Measurements from ENCODE around the gene CD151.
A peak's percentile ranks its signal among the peaks of the same experiment; 100 is the strongest.

The CD151 gene

DNA sequence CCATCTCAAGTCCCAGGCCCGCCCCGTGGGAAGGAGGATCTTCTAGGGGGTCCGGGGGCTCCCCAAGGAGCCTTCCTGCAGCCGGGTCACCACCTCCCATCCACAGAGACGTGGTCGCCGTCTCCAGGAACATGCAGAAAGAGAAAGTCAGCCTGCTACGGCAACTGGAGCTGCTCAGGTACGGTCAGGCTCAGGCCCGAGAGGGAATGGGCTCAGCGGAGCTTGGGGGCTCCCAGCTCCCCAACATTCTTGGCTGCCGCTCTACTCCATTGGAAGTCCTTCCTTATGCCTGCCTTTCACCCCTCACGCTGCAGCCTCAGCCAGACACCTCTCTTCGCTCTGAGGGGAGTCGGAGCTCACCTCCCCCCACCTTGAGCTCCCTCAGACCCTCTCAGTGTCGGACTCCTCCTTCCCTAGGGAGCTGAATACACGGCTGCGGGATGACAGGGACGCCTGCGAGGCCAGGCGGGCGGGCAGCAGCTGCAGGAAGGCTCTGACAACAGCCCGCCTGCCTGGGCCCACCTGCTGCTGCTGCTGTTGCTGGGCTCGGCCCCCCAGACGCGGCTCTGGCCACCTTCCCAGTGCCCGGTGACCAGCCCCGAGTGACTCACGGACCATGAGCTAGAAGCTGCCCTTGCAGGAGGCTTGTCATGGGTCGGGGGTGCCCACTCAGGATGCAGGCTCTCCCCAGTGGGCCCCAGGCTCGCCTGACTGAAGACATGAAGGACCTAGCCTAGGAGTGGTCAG lies 1.5 kb upstream of the CD151 start:
- Histone ChIP-seq H3K4me3 (ENCODE audit: insufficient read length, low read depth) (peak overlapping the region; percentile 62), H3K9ac (ENCODE audit: insufficient read length, low read depth) (peak overlapping the region; percentile 88), H3K27me3 (ENCODE audit: insufficient read depth, insufficient read length) (peaks cover 57% of the 10 kb centered on the region)

DNA sequence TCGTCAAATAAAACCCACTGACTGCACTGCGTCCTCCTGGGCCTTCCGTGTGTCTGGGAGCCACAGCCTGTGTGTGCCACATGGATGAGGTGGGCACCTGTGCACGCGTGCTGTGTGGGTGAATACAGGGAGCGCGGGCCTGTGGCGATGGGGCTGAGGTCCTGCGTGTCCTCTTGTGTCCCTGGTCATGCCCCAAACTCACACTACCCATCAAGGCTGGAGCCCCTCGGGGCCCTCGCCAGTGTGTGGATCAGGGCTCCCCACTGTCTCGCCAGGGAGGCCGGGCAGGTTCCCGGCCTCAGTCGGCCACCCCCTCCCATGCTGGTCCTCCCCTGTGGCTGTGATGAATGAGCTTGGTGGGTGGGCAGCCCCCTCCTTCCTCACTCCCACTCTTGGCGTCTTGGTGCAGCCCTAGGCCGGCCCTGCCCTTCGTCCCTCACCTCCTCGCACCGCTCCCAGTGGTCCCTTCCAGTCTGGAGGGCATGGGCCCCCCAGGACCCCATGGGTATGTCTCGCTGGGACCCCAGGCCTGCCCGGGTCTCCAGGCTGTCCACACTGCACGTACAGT lies 707 bp upstream of the CD151 start:
- H3K4me3 ChIP-seq (ENCODE audit: insufficient read length, low read depth): peak overlapping the region; percentile 62
- no peak for DNase-seq (ENCODE audit: low read depth, low spot score)
- H3K9me3 ChIP-seq (ENCODE audit: insufficient read depth, low read length): no peaks in the 10 kb centered on the region
- TF ChIP-seq YY1 (IDR thresholded peaks at IDR 0.05; ENCODE audit: insufficient read depth, insufficient read length) (no peak), SUZ12 (IDR thresholded peaks at IDR 0.05; ENCODE audit: extremely low read depth, insufficient read depth, insufficient read length) (no peak), ZNF274 (IDR thresholded peaks at IDR 0.05; ENCODE audit: low read depth, low read length) (no peak)
- peak overlapping the region; percentile 88 for H3K9ac ChIP-seq (ENCODE audit: insufficient read length, low read depth)
- H3K4me1 ChIP-seq (ENCODE audit: insufficient read depth, insufficient read length): peaks cover 39% of the 10 kb centered on the region
- H3K36me3 ChIP-seq (ENCODE audit: insufficient read depth, insufficient read length, low read length): peaks cover 22% of the 10 kb centered on the region
- H3K27me3 ChIP-seq (ENCODE audit: insufficient read depth, insufficient read length): peaks cover 49% of the 10 kb centered on the region

More for the DNA sequence above, 1.5 kb upstream of the CD151 start:
- DNase-seq (ENCODE audit: low read depth, low spot score): no peak
- H3K4me1 ChIP-seq (ENCODE audit: insufficient read depth, insufficient read length): peaks cover 39% of the 10 kb centered on the region
- TF ChIP-seq YY1 (IDR thresholded peaks at IDR 0.05; ENCODE audit: insufficient read depth, insufficient read length): no peak
- TF ChIP-seq SUZ12 (IDR thresholded peaks at IDR 0.05; ENCODE audit: extremely low read depth, insufficient read depth, insufficient read length): no peak
- TF ChIP-seq ZNF274 (IDR thresholded peaks at IDR 0.05; ENCODE audit: low read depth, low read length): no peak
- H3K9me3 ChIP-seq (ENCODE audit: insufficient read depth, low read length): no peaks in the 10 kb centered on the region
- H3K36me3 ChIP-seq (ENCODE audit: insufficient read depth, insufficient read length, low read length): peaks cover 15% of the 10 kb centered on the region

DNA sequence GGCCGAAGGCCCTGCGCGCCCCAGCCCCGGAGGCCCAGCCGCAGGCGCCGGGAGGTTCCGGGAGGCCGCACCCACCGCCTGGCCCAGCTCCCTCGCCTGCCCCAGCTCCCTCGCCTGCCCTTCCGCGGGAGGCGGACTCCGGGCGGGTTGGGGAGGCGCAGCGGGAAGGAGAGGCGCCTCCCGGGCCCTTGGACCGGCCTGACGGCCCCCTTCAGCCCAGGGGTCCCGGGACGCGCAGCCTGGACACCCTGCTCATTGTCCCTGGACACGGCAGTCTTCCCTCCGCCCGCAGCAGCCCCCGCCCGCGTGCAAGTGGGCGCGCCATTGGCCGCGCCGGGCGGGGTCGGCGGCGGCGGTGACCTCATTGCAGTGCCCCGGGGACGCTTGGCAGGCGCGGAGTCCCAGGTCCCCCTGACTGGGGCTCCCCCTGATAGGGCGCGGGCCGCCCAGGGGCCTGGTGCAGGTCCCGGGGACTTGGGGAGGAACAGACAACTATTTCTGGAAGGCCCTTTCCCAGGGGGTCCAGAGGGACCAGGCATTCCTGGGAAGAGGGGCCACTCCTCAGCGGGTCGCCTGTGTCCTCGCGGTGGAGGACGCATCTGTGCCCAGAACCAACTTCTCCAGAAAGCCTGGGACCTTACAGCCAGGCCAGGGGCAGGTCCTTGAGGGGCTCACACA lies 501 bp downstream of the CD151 start:
- Histone ChIP-seq H3K4me1 (ENCODE audit: insufficient read depth, insufficient read length) (peaks cover 40% of the 10 kb centered on the region), H3K36me3 (ENCODE audit: insufficient read depth, insufficient read length, low read length) (peaks cover 35% of the 10 kb centered on the region), H3K9ac (ENCODE audit: insufficient read length, low read depth) (peak overlapping the region; percentile 83), H3K27me3 (ENCODE audit: insufficient read depth, insufficient read length) (peaks cover 37% of the 10 kb centered on the region), H3K9me3 (ENCODE audit: insufficient read depth, low read length) (no peaks in the 10 kb centered on the region), H3K4me3 (ENCODE audit: insufficient read length, low read depth) (peak overlapping the region; percentile 54)
- DNase-seq (ENCODE audit: low read depth, low spot score): no peak
- TF ChIP-seq SUZ12 (IDR thresholded peaks at IDR 0.05; ENCODE audit: extremely low read depth, insufficient read depth, insufficient read length) (no peak), YY1 (IDR thresholded peaks at IDR 0.05; ENCODE audit: insufficient read depth, insufficient read length) (no peak), ZNF274 (IDR thresholded peaks at IDR 0.05; ENCODE audit: low read depth, low read length) (no peak)

DNA sequence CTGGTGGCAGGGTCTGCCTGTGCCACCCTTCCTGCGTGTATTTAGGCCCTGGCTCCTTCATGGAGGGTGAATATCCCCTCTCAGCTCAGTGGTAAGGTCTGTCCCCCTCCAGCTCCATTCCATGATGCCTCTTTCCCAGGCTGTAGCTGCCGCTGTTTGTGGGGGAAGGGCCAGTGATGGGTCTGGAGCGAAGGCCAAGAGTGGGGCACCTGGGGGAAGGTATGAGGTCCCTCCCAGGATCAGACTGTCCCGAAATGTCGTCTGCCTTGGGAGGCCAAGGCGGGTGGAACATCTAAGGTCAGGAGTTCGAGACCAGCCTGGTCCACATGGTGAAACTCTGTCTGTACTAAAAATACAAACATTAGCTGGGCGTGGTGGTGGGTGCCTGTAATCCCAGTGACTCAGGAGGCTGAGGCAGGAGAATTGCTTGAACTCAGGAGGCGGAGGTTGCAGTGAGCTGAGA lies 1.1 kb downstream of the CD151 start:
- Histone ChIP-seq H3K4me1 (ENCODE audit: insufficient read depth, insufficient read length) (peaks cover 40% of the 10 kb centered on the region), H3K9ac (ENCODE audit: insufficient read length, low read depth) (no peak overlapping the region)

DNA sequence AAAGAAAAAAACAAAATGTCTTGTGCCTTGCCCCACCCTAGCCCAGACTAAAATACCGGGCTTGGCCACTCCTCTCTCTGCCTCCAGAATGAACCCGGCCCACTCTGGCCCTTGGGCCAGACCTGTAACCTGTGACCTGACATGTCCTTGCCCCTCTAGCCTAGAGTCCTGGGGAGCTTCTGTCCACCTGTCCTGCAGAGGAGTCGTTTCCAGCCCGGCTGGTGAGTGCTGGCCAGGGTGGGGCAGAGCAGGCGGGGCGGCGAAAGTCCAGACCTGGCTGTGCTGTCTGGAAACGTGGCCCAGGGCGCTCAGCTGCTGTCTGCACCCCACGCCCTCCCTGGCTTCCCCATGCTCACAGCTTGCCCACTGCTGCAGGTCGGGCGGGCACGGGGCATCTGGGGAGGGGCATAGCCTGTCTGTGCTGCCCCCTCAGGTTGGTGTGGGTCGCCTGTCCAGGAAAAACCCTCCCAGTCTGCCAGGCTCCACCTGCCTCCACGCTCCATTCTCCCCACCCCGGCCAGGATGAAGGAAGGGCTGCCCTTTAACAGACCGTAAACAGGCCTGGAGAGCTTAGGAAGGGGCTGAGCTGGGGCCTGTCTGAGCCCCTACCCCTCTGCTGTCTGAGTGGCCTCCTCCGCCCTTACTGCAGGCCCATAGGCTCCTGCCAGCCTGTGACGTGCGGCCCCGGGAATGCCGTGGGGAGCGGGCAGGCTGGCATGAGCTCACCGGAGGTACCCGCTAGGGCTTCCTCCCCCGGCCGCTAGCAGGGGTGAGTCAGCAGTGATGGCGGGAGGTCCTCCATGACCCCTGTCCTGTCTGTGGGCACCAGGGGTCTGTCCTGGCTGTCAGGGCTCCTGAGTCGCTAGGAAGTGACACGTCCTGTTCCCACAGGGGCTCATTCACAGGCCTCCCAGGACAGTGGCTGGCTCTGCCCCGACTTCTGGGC lies 1.9 kb downstream of the CD151 start:
- peaks cover 48% of the 10 kb centered on the region for H3K36me3 ChIP-seq (ENCODE audit: insufficient read depth, insufficient read length, low read length)
- no peak overlapping the region for H3K4me3 ChIP-seq (ENCODE audit: insufficient read length, low read depth)
- peak overlapping the region; percentile 66 for H3K9ac ChIP-seq (ENCODE audit: insufficient read length, low read depth)
- H3K27me3 ChIP-seq (ENCODE audit: insufficient read depth, insufficient read length): peaks cover 24% of the 10 kb centered on the region
- no peaks in the 10 kb centered on the region for H3K9me3 ChIP-seq (ENCODE audit: insufficient read depth, low read length)
- no peak for TF ChIP-seq SUZ12 (IDR thresholded peaks at IDR 0.05; ENCODE audit: extremely low read depth, insufficient read depth, insufficient read length)
- peaks cover 40% of the 10 kb centered on the region for H3K4me1 ChIP-seq (ENCODE audit: insufficient read depth, insufficient read length)
- DNase-seq (ENCODE audit: low read depth, low spot score): no peak

More for the DNA sequence above, 1.1 kb downstream of the CD151 start:
- H3K36me3 ChIP-seq (ENCODE audit: insufficient read depth, insufficient read length, low read length): peaks cover 41% of the 10 kb centered on the region
- no peak for DNase-seq (ENCODE audit: low read depth, low spot score)
- H3K9me3 ChIP-seq (ENCODE audit: insufficient read depth, low read length): no peaks in the 10 kb centered on the region
- TF ChIP-seq YY1 (IDR thresholded peaks at IDR 0.05; ENCODE audit: insufficient read depth, insufficient read length): no peak
- no peak for TF ChIP-seq ZNF274 (IDR thresholded peaks at IDR 0.05; ENCODE audit: low read depth, low read length)
- TF ChIP-seq SUZ12 (IDR thresholded peaks at IDR 0.05; ENCODE audit: extremely low read depth, insufficient read depth, insufficient read length): no peak
- H3K27me3 ChIP-seq (ENCODE audit: insufficient read depth, insufficient read length): peaks cover 31% of the 10 kb centered on the region
- H3K4me3 ChIP-seq (ENCODE audit: insufficient read length, low read depth): peak overlapping the region; percentile 54

DNA sequence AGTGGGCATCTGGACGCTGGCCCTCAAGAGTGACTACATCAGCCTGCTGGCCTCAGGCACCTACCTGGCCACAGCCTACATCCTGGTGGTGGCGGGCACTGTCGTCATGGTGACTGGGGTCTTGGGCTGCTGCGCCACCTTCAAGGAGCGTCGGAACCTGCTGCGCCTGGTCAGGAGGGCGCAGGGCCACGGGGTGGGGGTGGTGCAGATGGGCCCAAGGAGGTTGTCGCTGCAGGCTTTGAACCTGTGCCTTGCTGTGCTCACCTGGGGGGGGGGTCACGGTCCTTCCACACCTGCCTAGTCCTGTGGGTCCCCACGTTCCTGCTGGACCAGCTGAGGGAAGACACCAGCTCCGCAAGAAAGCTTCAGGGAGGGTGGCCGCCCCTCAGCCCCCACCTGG lies 3.5 kb downstream of the CD151 start:
- H3K27me3 ChIP-seq (ENCODE audit: insufficient read depth, insufficient read length): peaks cover 11% of the 10 kb centered on the region
- no peak for TF ChIP-seq YY1 (IDR thresholded peaks at IDR 0.05; ENCODE audit: insufficient read depth, insufficient read length)
- TF ChIP-seq ZNF274 (IDR thresholded peaks at IDR 0.05; ENCODE audit: low read depth, low read length): no peak
- TF ChIP-seq SUZ12 (IDR thresholded peaks at IDR 0.05; ENCODE audit: extremely low read depth, insufficient read depth, insufficient read length): no peak
- no peak for DNase-seq (ENCODE audit: low read depth, low spot score)
- no peak overlapping the region for H3K4me3 ChIP-seq (ENCODE audit: insufficient read length, low read depth)
- peaks cover 49% of the 10 kb centered on the region for H3K4me1 ChIP-seq (ENCODE audit: insufficient read depth, insufficient read length)
- peak overlapping the region; percentile 56 for H3K9ac ChIP-seq (ENCODE audit: insufficient read length, low read depth)
- no peaks in the 10 kb centered on the region for H3K9me3 ChIP-seq (ENCODE audit: insufficient read depth, low read length)
- H3K36me3 ChIP-seq (ENCODE audit: insufficient read depth, insufficient read length, low read length): peaks cover 65% of the 10 kb centered on the region

All from NT2/D1 (cell line).